Epithelial cell of esophagus (primary cell): Measurements from ENCODE around the gene GSTM5.
"Not testable (repeated sequence)": the region's sequence is repeated elsewhere in the genome, so short reads cannot be mapped to it uniquely, and the experiment has no call there.

Experiments used
- DNase-seq: peaks from one replicate; pipeline ENCODE4 v3.0.0; 2010; ENCODE audit warnings: low read depth
- H3K4me3 ChIP-seq: 2 replicates; pipeline ENCODE4 v1.5.1; 2011; ENCODE audit warnings: mild to moderate bottlenecking, low read length, control low read depth
- CTCF ChIP-seq: IDR thresholded peaks from 2 replicates; pipeline ENCODE4 v1.5.1; 2011; ENCODE audit warnings: low read depth, mild to moderate bottlenecking, low read length, control low read depth, inconsistent platforms; ENCODE audit not compliant: insufficient read depth; ENCODE audit errors: missing control alignments

Gene GSTM5

GRCh38 chr1:109730666-109731065 is 18.6 kb downstream of the GSTM5 start:
- H3K4me3 ChIP-seq, result no peak overlapping the region
- no peak for TF ChIP-seq CTCF
- no peak for DNase-seq

GRCh38 chr1:109732390-109732881 is 20.4 kb downstream of the GSTM5 start:
- DNase-seq, result no peak
- no peak for TF ChIP-seq CTCF
- H3K4me3 ChIP-seq, result no peak overlapping the region

- no peak for DNase-seq
- TF ChIP-seq CTCF, result no peak
- H3K4me3 ChIP-seq, result no peak overlapping the region
Observed at GRCh38 chr1:109733236-109733870, 21.3 kb downstream of the GSTM5 start.

GRCh38 chr1:109739738-109740614 is 27.9 kb downstream of the GSTM5 start:
- TF ChIP-seq CTCF, result no peak
- peak overlapping the region; percentile 64 for H3K4me3 ChIP-seq
- peak; percentile 66 for DNase-seq

GRCh38 chr1:109740615-109741373 is 28.7 kb downstream of the GSTM5 start, which contains the start of gene GSTM3:
GSTM3 (minus strand) TSS chr1:109741038; CDS start chr1:109740287, 751 bp downstream.
- DNase-seq, result no peak
- peak within 1 kb of the TSS; percentile 64 for H3K4me3 ChIP-seq
- TF ChIP-seq CTCF, result no peak

GRCh38 chr1:109748311-109748710 is 36.3 kb downstream of the GSTM5 start:
- not testable (repeated sequence) for DNase-seq

GRCh38 chr1:109749221-109749620 is 37.2 kb downstream of the GSTM5 start:
- no peak for DNase-seq
- TF ChIP-seq CTCF, result no peak

More at GRCh38 chr1:109748311-109748710, 36.3 kb downstream of the GSTM5 start:
- not testable (repeated sequence) for H3K4me3 ChIP-seq

More at GRCh38 chr1:109749221-109749620, 37.2 kb downstream of the GSTM5 start:
- no peak overlapping the region for H3K4me3 ChIP-seq
